ENCODE results near the gene SIM1. TPM values are rescaled to one million over a fixed set of nuclear protein-coding genes. Genes with fewer than 3 reads are reported as not detected.

SIM1 gene
- polyA plus RNA-seq, 1 donor: 0.03 TPM

GRCh38 chr6:100346828-100347227 is 117.9 kb downstream of the SIM1 start:
- no peaks in the 10 kb centered on the region for H3K9me3 ChIP-seq (ENCODE audit: control insufficient read depth, low read depth, low read length)
- H3K27ac ChIP-seq (ENCODE audit: low read length): no peak overlapping the region
- H3K36me3 ChIP-seq (ENCODE audit: control insufficient read depth, insufficient read depth, low read length): no peaks in the 10 kb centered on the region
- no peaks in the 10 kb centered on the region for H3K4me1 ChIP-seq (ENCODE audit: control insufficient read depth, insufficient read depth, low read length)
- 90% methylated on average over 1 of the region's 2 CpGs for WGBS (ENCODE audit: insufficient coverage, low lambda C conversion rate)
- H3K27me3 ChIP-seq (ENCODE audit: control insufficient read depth, insufficient read depth, low read length): no peaks in the 10 kb centered on the region
- no peak overlapping the region for H3K4me3 ChIP-seq (ENCODE audit: low read length)
- DNase-seq: no peak

GRCh38 chr6:100346203-100346602 is 118.5 kb downstream of the SIM1 start:
- 20% methylated on average over 1 of the region's 2 CpGs for WGBS (ENCODE audit: insufficient coverage, low lambda C conversion rate)

GRCh38 chr6:100344761-100345160 is 120.0 kb downstream of the SIM1 start:
- H3K27ac ChIP-seq (ENCODE audit: low read length): no peak overlapping the region
- H3K27me3 ChIP-seq (ENCODE audit: control insufficient read depth, insufficient read depth, low read length): no peaks in the 10 kb centered on the region
- WGBS (ENCODE audit: insufficient coverage, low lambda C conversion rate): no CpG with 5 or more reads among the region's 4 CpGs
- no peaks in the 10 kb centered on the region for H3K36me3 ChIP-seq (ENCODE audit: control insufficient read depth, insufficient read depth, low read length)
- H3K4me1 ChIP-seq (ENCODE audit: control insufficient read depth, insufficient read depth, low read length): no peaks in the 10 kb centered on the region
- no peaks in the 10 kb centered on the region for H3K9me3 ChIP-seq (ENCODE audit: control insufficient read depth, low read depth, low read length)
- no peak for DNase-seq
- no peak overlapping the region for H3K4me3 ChIP-seq (ENCODE audit: low read length)

More at GRCh38 chr6:100346203-100346602, 118.5 kb downstream of the SIM1 start:
- H3K36me3 ChIP-seq (ENCODE audit: control insufficient read depth, insufficient read depth, low read length): no peaks in the 10 kb centered on the region
- no peak for DNase-seq
- no peak overlapping the region for H3K4me3 ChIP-seq (ENCODE audit: low read length)
- H3K4me1 ChIP-seq (ENCODE audit: control insufficient read depth, insufficient read depth, low read length): no peaks in the 10 kb centered on the region
- H3K27ac ChIP-seq (ENCODE audit: low read length): no peak overlapping the region
- H3K9me3 ChIP-seq (ENCODE audit: control insufficient read depth, low read depth, low read length): no peaks in the 10 kb centered on the region
- H3K27me3 ChIP-seq (ENCODE audit: control insufficient read depth, insufficient read depth, low read length): no peaks in the 10 kb centered on the region

- Histone ChIP-seq H3K36me3 (ENCODE audit: control insufficient read depth, insufficient read depth, low read length) (no peaks in the 10 kb centered on the region), H3K27me3 (ENCODE audit: control insufficient read depth, insufficient read depth, low read length) (no peaks in the 10 kb centered on the region), H3K9me3 (ENCODE audit: control insufficient read depth, low read depth, low read length) (no peaks in the 10 kb centered on the region), H3K4me1 (ENCODE audit: control insufficient read depth, insufficient read depth, low read length) (no peaks in the 10 kb centered on the region), H3K27ac (ENCODE audit: low read length) (no peak overlapping the region), H3K4me3 (ENCODE audit: low read length) (no peak overlapping the region)
- DNase-seq: no peak
- WGBS (ENCODE audit: insufficient coverage, low lambda C conversion rate): no CpG with 5 or more reads among the region's 2 CpGs
These were observed 120.4 kb downstream of the SIM1 start for GRCh38 chr6:100344321-100344720.

- H3K9me3 ChIP-seq (ENCODE audit: control insufficient read depth, low read depth, low read length): no peaks in the 10 kb centered on the region
- H3K27ac ChIP-seq (ENCODE audit: low read length): no peak overlapping the region
- H3K4me1 ChIP-seq (ENCODE audit: control insufficient read depth, insufficient read depth, low read length): no peaks in the 10 kb centered on the region
- DNase-seq: no peak
- H3K27me3 ChIP-seq (ENCODE audit: control insufficient read depth, insufficient read depth, low read length): no peaks in the 10 kb centered on the region
- H3K36me3 ChIP-seq (ENCODE audit: control insufficient read depth, insufficient read depth, low read length): no peaks in the 10 kb centered on the region
- WGBS (ENCODE audit: insufficient coverage, low lambda C conversion rate): 80% methylated on average over 1 of the region's 4 CpGs
- H3K4me3 ChIP-seq (ENCODE audit: low read length): no peak overlapping the region
These were observed 121.2 kb downstream of the SIM1 start for GRCh38 chr6:100343316-100344077.

- Histone ChIP-seq H3K4me1 (ENCODE audit: control insufficient read depth, insufficient read depth, low read length) (no peaks in the 10 kb centered on the region), H3K4me3 (ENCODE audit: low read length) (no peak overlapping the region), H3K27ac (ENCODE audit: low read length) (no peak overlapping the region), H3K9me3 (ENCODE audit: control insufficient read depth, low read depth, low read length) (no peaks in the 10 kb centered on the region), H3K36me3 (ENCODE audit: control insufficient read depth, insufficient read depth, low read length) (no peaks in the 10 kb centered on the region), H3K27me3 (ENCODE audit: control insufficient read depth, insufficient read depth, low read length) (no peaks in the 10 kb centered on the region)
- no peak for DNase-seq
- no CpG with 5 or more reads among the region's 3 CpGs for WGBS (ENCODE audit: insufficient coverage, low lambda C conversion rate)
These were observed 121.9 kb downstream of the SIM1 start for GRCh38 chr6:100342830-100343229.

GRCh38 chr6:100339574-100340255 is 125.0 kb downstream of the SIM1 start:
- DNase-seq: no peak
- Histone ChIP-seq H3K27me3 (ENCODE audit: control insufficient read depth, insufficient read depth, low read length) (peaks cover 4% of the 10 kb centered on the region), H3K4me1 (ENCODE audit: control insufficient read depth, insufficient read depth, low read length) (no peaks in the 10 kb centered on the region), H3K4me3 (ENCODE audit: low read length) (no peak overlapping the region), H3K27ac (ENCODE audit: low read length) (no peak overlapping the region), H3K36me3 (ENCODE audit: control insufficient read depth, insufficient read depth, low read length) (no peaks in the 10 kb centered on the region), H3K9me3 (ENCODE audit: control insufficient read depth, low read depth, low read length) (no peaks in the 10 kb centered on the region)
- 100% methylated on average over 2 of the region's 4 CpGs for WGBS (ENCODE audit: insufficient coverage, low lambda C conversion rate)

GRCh38 chr6:100338090-100338489 is 126.6 kb downstream of the SIM1 start:
- Histone ChIP-seq H3K9me3 (ENCODE audit: control insufficient read depth, low read depth, low read length) (no peaks in the 10 kb centered on the region), H3K4me3 (ENCODE audit: low read length) (no peak overlapping the region), H3K36me3 (ENCODE audit: control insufficient read depth, insufficient read depth, low read length) (no peaks in the 10 kb centered on the region), H3K27me3 (ENCODE audit: control insufficient read depth, insufficient read depth, low read length) (peaks cover 4% of the 10 kb centered on the region), H3K4me1 (ENCODE audit: control insufficient read depth, insufficient read depth, low read length) (no peaks in the 10 kb centered on the region), H3K27ac (ENCODE audit: low read length) (no peak overlapping the region)
- DNase-seq: no peak
- WGBS (ENCODE audit: insufficient coverage, low lambda C conversion rate): no CpG with 5 or more reads among the region's 2 CpGs

- WGBS (ENCODE audit: insufficient coverage, low lambda C conversion rate): no CpG with 5 or more reads among the region's 2 CpGs
- Histone ChIP-seq H3K9me3 (ENCODE audit: control insufficient read depth, low read depth, low read length) (no peaks in the 10 kb centered on the region), H3K36me3 (ENCODE audit: control insufficient read depth, insufficient read depth, low read length) (no peaks in the 10 kb centered on the region), H3K27me3 (ENCODE audit: control insufficient read depth, insufficient read depth, low read length) (peaks cover 4% of the 10 kb centered on the region), H3K27ac (ENCODE audit: low read length) (no peak overlapping the region), H3K4me1 (ENCODE audit: control insufficient read depth, insufficient read depth, low read length) (no peaks in the 10 kb centered on the region), H3K4me3 (ENCODE audit: low read length) (no peak overlapping the region)
- DNase-seq: no peak
These were observed 127.8 kb downstream of the SIM1 start for GRCh38 chr6:100336876-100337275.

- H3K9me3 ChIP-seq (ENCODE audit: control insufficient read depth, low read depth, low read length): no peaks in the 10 kb centered on the region
- H3K36me3 ChIP-seq (ENCODE audit: control insufficient read depth, insufficient read depth, low read length): no peaks in the 10 kb centered on the region
- H3K27me3 ChIP-seq (ENCODE audit: control insufficient read depth, insufficient read depth, low read length): peaks cover 4% of the 10 kb centered on the region
- no peak for DNase-seq
- WGBS (ENCODE audit: insufficient coverage, low lambda C conversion rate): 100% methylated on average over 1 of the region's 1 CpG
- no peak overlapping the region for H3K4me3 ChIP-seq (ENCODE audit: low read length)
- no peak overlapping the region for H3K27ac ChIP-seq (ENCODE audit: low read length)
- no peaks in the 10 kb centered on the region for H3K4me1 ChIP-seq (ENCODE audit: control insufficient read depth, insufficient read depth, low read length)
These were observed 128.7 kb downstream of the SIM1 start for GRCh38 chr6:100335991-100336390.
